Neural cell (in vitro differentiated cells): ENCODE data around the gene ZNHIT3. TPM values are rescaled to one million over a fixed set of nuclear protein-coding genes. Genes with fewer than 3 reads are reported as not detected.

Experiments used
- H2AFZ ChIP-seq: fragments of 200-600, 300-800 bp; sonication (generic), shearing (Covaris generic); 2 replicates; pipeline ENCODE4 v1.6.0; 2014; ENCODE audit warnings: low read depth, mild to moderate bottlenecking, antibody characterized with exemption, low read length, moderate library complexity
- H3F3A ChIP-seq: fragments of 200-600 bp; shearing (Covaris generic); 2 replicates; pipeline ENCODE4 v1.6.1; 2016; ENCODE audit warnings: mild to moderate bottlenecking, moderate library complexity, mixed read lengths, antibody characterized with exemption, low read length; ENCODE audit not compliant: insufficient read depth, poor library complexity, severe bottlenecking
- H3K27ac ChIP-seq: fragments of 200-600, 300-800 bp; sonication (generic), shearing (Covaris generic); 2 replicates; pipeline ENCODE4 v1.5.1; 2014; ENCODE audit warnings: mild to moderate bottlenecking, low read length, moderate library complexity
- H3K27me3 ChIP-seq: fragments of 300-800, 200-600 bp; sonication (generic), shearing (Covaris generic); 2 replicates; pipeline ENCODE4 v1.6.0; 2014; ENCODE audit warnings: mild to moderate bottlenecking, low read depth, low read length, moderate library complexity; ENCODE audit not compliant: insufficient read depth
- H3K36me3 ChIP-seq: fragments of 300-800, 200-600 bp; sonication (generic), shearing (Covaris generic); 2 replicates; pipeline ENCODE4 v1.5.1; 2014; ENCODE audit warnings: mild to moderate bottlenecking, antibody characterized with exemption, low read length, moderate library complexity; ENCODE audit not compliant: insufficient read depth
- H3K4me2 ChIP-seq: fragments of 300-800, 200-600 bp; sonication (generic), shearing (Covaris generic); 2 replicates; pipeline ENCODE4 v1.6.0; 2014; ENCODE audit warnings: mild to moderate bottlenecking, low read length
- H3K4me3 ChIP-seq: fragments of 300-800, 200-600 bp; sonication (generic), shearing (Covaris generic); 2 replicates; pipeline ENCODE4 v1.5.1; 2014; ENCODE audit warnings: mild to moderate bottlenecking, low read length, moderate library complexity
- H3K79me2 ChIP-seq: fragments of 200-600 bp; shearing (Covaris generic); replicated peaks from 2 replicates; pipeline ENCODE4 v1.6.0; 2014; ENCODE audit warnings: mild to moderate bottlenecking, low read length, moderate library complexity; ENCODE audit not compliant: insufficient read depth
- H3K9ac ChIP-seq: fragments of 300-800, 200-600 bp; sonication (generic), shearing (Covaris generic); 2 replicates; pipeline ENCODE4 v1.6.1; 2016; ENCODE audit warnings: mild to moderate bottlenecking, low read length, mixed read lengths
- H3K9me2 ChIP-seq: fragments of 200-600 bp; shearing (Covaris generic); 2 replicates; pipeline ENCODE4 v1.6.1; 2016; ENCODE audit warnings: mild to moderate bottlenecking, low read length, mixed read lengths; ENCODE audit not compliant: insufficient read depth
- H3K9me3 ChIP-seq: fragments of 200-600, 300-800 bp; sonication (generic), shearing (Covaris generic); 2 replicates; pipeline ENCODE4 v1.6.1; 2016; ENCODE audit warnings: mild to moderate bottlenecking, mixed run types, low read length, moderate library complexity, mixed read lengths
- H4K20me1 ChIP-seq: fragments of 200-600 bp; shearing (Covaris generic); 2 replicates; pipeline ENCODE4 v1.6.1; 2016; ENCODE audit warnings: mild to moderate bottlenecking, mixed run types; ENCODE audit not compliant: insufficient read depth
- EP300 ChIP-seq: fragments of 450-650 bp; conservative IDR thresholded peaks from 2 replicates; pipeline ENCODE4 v1.6.1; 2014; ENCODE audit warnings: antibody characterized with exemption, mild to moderate bottlenecking, moderate library complexity; ENCODE audit not compliant: poor library complexity, severe bottlenecking
- EZH2 ChIP-seq: fragments of 200-600, 300-800 bp; shearing (Covaris generic), sonication (generic); IDR thresholded peaks from 2 replicates; pipeline ENCODE4 v1.6.1; 2014; ENCODE audit warnings: antibody characterized with exemption, low read length, borderline replicate concordance, mild to moderate bottlenecking; ENCODE audit not compliant: insufficient read depth, poor library complexity, severe bottlenecking
- MXI1 ChIP-seq: fragments of 450-650 bp; conservative IDR thresholded peaks from 2 replicates; pipeline ENCODE4 v1.6.1; 2014; ENCODE audit warnings: antibody characterized with exemption, mild to moderate bottlenecking; ENCODE audit not compliant: poor library complexity, severe bottlenecking
- POLR2AphosphoS5 ChIP-seq: IDR thresholded peaks from 2 replicates; pipeline ENCODE4 v1.6.1; 2012
- RAD21 ChIP-seq: fragments of 450-650 bp; conservative IDR thresholded peaks from 2 replicates; pipeline ENCODE4 v1.6.1; 2014; ENCODE audit warnings: antibody characterized with exemption, mild to moderate bottlenecking, moderate library complexity
- SMC3 ChIP-seq: fragments of 450-650 bp; conservative IDR thresholded peaks from 2 replicates; pipeline ENCODE4 v1.6.1; 2014; ENCODE audit warnings: antibody characterized with exemption, mild to moderate bottlenecking, moderate library complexity; ENCODE audit not compliant: poor library complexity
- TAF1 ChIP-seq: IDR thresholded peaks from 2 replicates; pipeline ENCODE4 v1.6.1; 2012; ENCODE audit warnings: low read depth
- polyA plus RNA-seq: library from polyadenylated mRNA; depleted of rRNA; stranded (reverse); fragments of >200 nt; gene quantifications from 2 replicates; pipeline ENCODE4 v1.2.3, GENCODE V29; 2014
- TF ChIP-seq, protein P1 (sequence below): fragments of 450-650 bp; IDR thresholded peaks from 2 replicates; pipeline ENCODE4 v1.5.1; 2014; ENCODE audit warnings: antibody characterized with exemption, mild to moderate bottlenecking, moderate library complexity; ENCODE audit not compliant: poor library complexity, severe bottlenecking
- TF ChIP-seq, protein P2 (sequence below): IDR thresholded peaks from 2 replicates; pipeline ENCODE4 v1.6.1; 2012; ENCODE audit warnings: borderline replicate concordance

Gene ZNHIT3
- polyA plus RNA-seq, 1 donor from 2014 or later, result 226 TPM

DNA sequence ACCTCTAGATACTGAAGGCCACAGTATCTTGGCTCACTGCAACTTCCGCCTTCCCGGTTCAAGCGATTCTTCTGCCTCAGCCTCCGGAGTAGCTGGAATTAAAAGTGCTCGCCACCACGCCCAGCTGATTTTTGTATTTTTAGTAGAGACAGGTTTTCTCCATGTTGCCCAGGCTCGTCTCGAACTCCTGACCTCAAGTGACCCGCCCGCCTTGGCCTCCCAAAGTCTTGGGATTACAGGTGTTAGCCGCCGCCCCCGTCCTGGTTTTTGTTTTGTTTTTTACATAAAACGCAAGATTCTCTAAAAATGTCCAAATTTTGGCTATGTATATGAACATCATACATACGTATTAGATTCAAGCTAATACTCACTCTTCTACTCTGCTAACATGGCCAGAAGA lies 56.3 kb downstream of the ZNHIT3 start:
- no peak for TF ChIP-seq MXI1
- no peak for TF ChIP-seq POLR2AphosphoS5
- no peak for TF ChIP-seq EZH2
- TF ChIP-seq, protein P1, sequence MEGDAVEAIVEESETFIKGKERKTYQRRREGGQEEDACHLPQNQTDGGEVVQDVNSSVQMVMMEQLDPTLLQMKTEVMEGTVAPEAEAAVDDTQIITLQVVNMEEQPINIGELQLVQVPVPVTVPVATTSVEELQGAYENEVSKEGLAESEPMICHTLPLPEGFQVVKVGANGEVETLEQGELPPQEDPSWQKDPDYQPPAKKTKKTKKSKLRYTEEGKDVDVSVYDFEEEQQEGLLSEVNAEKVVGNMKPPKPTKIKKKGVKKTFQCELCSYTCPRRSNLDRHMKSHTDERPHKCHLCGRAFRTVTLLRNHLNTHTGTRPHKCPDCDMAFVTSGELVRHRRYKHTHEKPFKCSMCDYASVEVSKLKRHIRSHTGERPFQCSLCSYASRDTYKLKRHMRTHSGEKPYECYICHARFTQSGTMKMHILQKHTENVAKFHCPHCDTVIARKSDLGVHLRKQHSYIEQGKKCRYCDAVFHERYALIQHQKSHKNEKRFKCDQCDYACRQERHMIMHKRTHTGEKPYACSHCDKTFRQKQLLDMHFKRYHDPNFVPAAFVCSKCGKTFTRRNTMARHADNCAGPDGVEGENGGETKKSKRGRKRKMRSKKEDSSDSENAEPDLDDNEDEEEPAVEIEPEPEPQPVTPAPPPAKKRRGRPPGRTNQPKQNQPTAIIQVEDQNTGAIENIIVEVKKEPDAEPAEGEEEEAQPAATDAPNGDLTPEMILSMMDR, result no peak
- TF ChIP-seq RAD21, result no peak
- no peak for TF ChIP-seq EP300
- TF ChIP-seq SMC3, result no peak
- TF ChIP-seq TAF1, result no peak
- TF ChIP-seq, protein P2, sequence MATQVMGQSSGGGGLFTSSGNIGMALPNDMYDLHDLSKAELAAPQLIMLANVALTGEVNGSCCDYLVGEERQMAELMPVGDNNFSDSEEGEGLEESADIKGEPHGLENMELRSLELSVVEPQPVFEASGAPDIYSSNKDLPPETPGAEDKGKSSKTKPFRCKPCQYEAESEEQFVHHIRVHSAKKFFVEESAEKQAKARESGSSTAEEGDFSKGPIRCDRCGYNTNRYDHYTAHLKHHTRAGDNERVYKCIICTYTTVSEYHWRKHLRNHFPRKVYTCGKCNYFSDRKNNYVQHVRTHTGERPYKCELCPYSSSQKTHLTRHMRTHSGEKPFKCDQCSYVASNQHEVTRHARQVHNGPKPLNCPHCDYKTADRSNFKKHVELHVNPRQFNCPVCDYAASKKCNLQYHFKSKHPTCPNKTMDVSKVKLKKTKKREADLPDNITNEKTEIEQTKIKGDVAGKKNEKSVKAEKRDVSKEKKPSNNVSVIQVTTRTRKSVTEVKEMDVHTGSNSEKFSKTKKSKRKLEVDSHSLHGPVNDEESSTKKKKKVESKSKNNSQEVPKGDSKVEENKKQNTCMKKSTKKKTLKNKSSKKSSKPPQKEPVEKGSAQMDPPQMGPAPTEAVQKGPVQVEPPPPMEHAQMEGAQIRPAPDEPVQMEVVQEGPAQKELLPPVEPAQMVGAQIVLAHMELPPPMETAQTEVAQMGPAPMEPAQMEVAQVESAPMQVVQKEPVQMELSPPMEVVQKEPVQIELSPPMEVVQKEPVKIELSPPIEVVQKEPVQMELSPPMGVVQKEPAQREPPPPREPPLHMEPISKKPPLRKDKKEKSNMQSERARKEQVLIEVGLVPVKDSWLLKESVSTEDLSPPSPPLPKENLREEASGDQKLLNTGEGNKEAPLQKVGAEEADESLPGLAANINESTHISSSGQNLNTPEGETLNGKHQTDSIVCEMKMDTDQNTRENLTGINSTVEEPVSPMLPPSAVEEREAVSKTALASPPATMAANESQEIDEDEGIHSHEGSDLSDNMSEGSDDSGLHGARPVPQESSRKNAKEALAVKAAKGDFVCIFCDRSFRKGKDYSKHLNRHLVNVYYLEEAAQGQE, result no peak
- Histone ChIP-seq H3K4me3 (no peak overlapping the region), H3K9me3 (no peaks in the 10 kb centered on the region), H3K9ac (no peak overlapping the region), H3K36me3 (no peaks in the 10 kb centered on the region), H3K27me3 (no peaks in the 10 kb centered on the region), H3K4me2 (no peak overlapping the region), H4K20me1 (no peaks in the 10 kb centered on the region), H3K9me2 (no peaks in the 10 kb centered on the region), H3F3A (peaks cover 4% of the 10 kb centered on the region), H2AFZ (no peak overlapping the region), H3K27ac (no peak overlapping the region), H3K79me2 (peaks cover 24% of the 10 kb centered on the region)

DNA sequence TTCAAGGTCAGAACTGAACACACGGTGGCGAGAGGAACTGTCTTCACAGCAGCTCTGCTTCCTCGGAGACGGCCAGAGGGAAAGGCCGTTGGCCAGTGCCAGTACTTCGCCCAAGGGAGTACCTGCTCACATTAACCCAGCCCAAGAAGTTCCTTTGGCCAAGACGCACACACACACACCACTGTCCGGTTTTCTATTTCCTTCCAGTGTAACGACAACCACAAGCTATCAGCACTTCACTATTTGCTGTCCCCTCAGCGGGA lies 57.5 kb downstream of the ZNHIT3 start:
- peak overlapping the region; percentile 99 for H2AFZ ChIP-seq
- no peaks in the 10 kb centered on the region for H4K20me1 ChIP-seq
- peak overlapping the region; percentile 99 for H3K4me3 ChIP-seq
- H3F3A ChIP-seq, result peaks cover 4% of the 10 kb centered on the region
- H3K27me3 ChIP-seq, result no peaks in the 10 kb centered on the region
- peak overlapping the region; percentile 100 for H3K9ac ChIP-seq
- H3K27ac ChIP-seq, result peak overlapping the region; percentile 99
- H3K4me2 ChIP-seq, result peak overlapping the region; percentile 49
- H3K9me2 ChIP-seq, result no peaks in the 10 kb centered on the region
- H3K9me3 ChIP-seq, result no peaks in the 10 kb centered on the region
- H3K79me2 ChIP-seq, result peaks cover 34% of the 10 kb centered on the region
- TF ChIP-seq TAF1 (no peak), RAD21 (no peak), MXI1 (no peak), EP300 (no peak), SMC3 (no peak), EZH2 (no peak), POLR2AphosphoS5 (no peak)
- TF ChIP-seq, protein P2, result no peak
- TF ChIP-seq, protein P1, result no peak
- H3K36me3 ChIP-seq, result no peaks in the 10 kb centered on the region
